Testis (tissue), 3 donors: ENCODE measurements around the gene MEG3. TPM values are rescaled to one million over a fixed set of nuclear protein-coding genes. Genes with fewer than 3 reads are reported as not detected.
A peak's percentile ranks its signal among the peaks of the same experiment; 100 is the strongest.

Experiments used
- DNase-seq: peaks from one replicate; pipeline ENCODE4 v3.0.0-alpha.2; 2019
- H3K27ac ChIP-seq, 2 donors: fragments of 200-600 bp; sonication (generic); one replicate each; pipeline ENCODE4 v1.5.1; 2019
- H3K27me3 ChIP-seq: fragments of 200-600 bp; sonication (generic); one replicate; pipeline ENCODE4 v1.5.1; 2019
- H3K36me3 ChIP-seq: fragments of 200-600 bp; sonication (generic); one replicate; pipeline ENCODE4 v1.5.1; 2017; ENCODE audit warnings: low read depth; ENCODE audit errors: missing control alignments
- H3K4me1 ChIP-seq: fragments of 200-600 bp; sonication (generic); one replicate; pipeline ENCODE4 v1.5.1; 2019
- H3K4me3 ChIP-seq, 2 donors: fragments of 200-600 bp; sonication (generic); one replicate each; pipeline ENCODE4 v1.5.1; 2017 to 2019
- H3K9me3 ChIP-seq: fragments of 200-600 bp; sonication (generic); one replicate; pipeline ENCODE4 v1.5.1; 2017
- CTCF ChIP-seq, 3 experiments: fragments of 450-650 bp in 2 of 3; fragments of 200-600 bp in 1 of 3; sonication (generic) in 1 of 3; IDR thresholded peaks; one replicate each; pipeline ENCODE4 v1.5.1; 2016 to 2019; ENCODE audit warnings: antibody characterized with exemption in 3 of 3, mild to moderate bottlenecking in 2 of 3, moderate library complexity in 1 of 3
- POLR2A ChIP-seq: fragments of 450-650 bp; IDR thresholded peaks from one replicate; pipeline ENCODE4 v1.6.1; 2017; ENCODE audit warnings: antibody characterized with exemption, mild to moderate bottlenecking, moderate library complexity
- WGBS, 2 donors: methylation state at CpG; one replicate each; pipeline ENCODE4 v1.1.5; 2018; 5-methylcytosine and 5-hydroxymethylcytosine counted together
- intact Hi-C: fragments of 100-400 bp; cut with DNase I; formaldehyde crosslinking; loops from one replicate; pipeline ENCODE4 v1.15.1; 2023; ENCODE audit warnings: low total_unique reads
- polyA plus RNA-seq: library from polyadenylated mRNA; stranded (reverse); fragments of 350-450 nt; fragmentation: Illumina TruSeq; extraction: RNeasy Lipid Tissue Mini Kit (QIAGEN cat#74804); gene quantifications from one replicate; pipeline ENCODE4 v1.2.3, GENCODE V29; 2014; ENCODE audit warnings: low read depth, low replicate concordance; ENCODE audit not compliant: insufficient read depth
- total RNA-seq, 2 donors: library from RNA; depleted of rRNA; stranded (reverse); fragments of >200 nt; gene quantifications; one replicate each; pipeline ENCODE4 v1.2.3, GENCODE V29; 2016

The MEG3 gene
- total and polyA plus RNA-seq, 3 donors from 2014 or later, result 107 to 324 (median 228) TPM

- DNase-seq, result no peak
- 100% methylated on average over 1 of the region's 1 CpG for WGBS, 2 donors
- peaks cover 4% of the 10 kb centered on the region for H3K4me1 ChIP-seq
- no peak for TF ChIP-seq POLR2A
- no peak for TF ChIP-seq CTCF (IDR thresholded peaks at IDR 0.05)
- intact Hi-C loops, result no loop called here
- H3K27me3 ChIP-seq, result no peaks in the 10 kb centered on the region
- no peaks in the 10 kb centered on the region for H3K9me3 ChIP-seq
- H3K27ac ChIP-seq, result no peak overlapping the region
- H3K36me3 ChIP-seq, result no peaks in the 10 kb centered on the region
- no peak overlapping the region for H3K4me3 ChIP-seq
Observed at GRCh38 chr14:100819453-100819828, 6.5 kb upstream of the MEG3 start.

GRCh38 chr14:100819829-100820475 is 6.0 kb upstream of the MEG3 start:
- Histone ChIP-seq H3K36me3 (no peaks in the 10 kb centered on the region), H3K27me3 (no peaks in the 10 kb centered on the region), H3K4me3 (no peak overlapping the region), H3K4me1 (peaks cover 4% of the 10 kb centered on the region), H3K9me3 (no peaks in the 10 kb centered on the region), H3K27ac (no peak overlapping the region)
- WGBS, 2 donors, result 90 to 94% methylated on average over 15 to 22 of the region's 22 CpGs
- intact Hi-C loops, result loop anchor here (10.0 kb wide), 1 partner anchor 155 kb away; no protein-coding TSS in a partner anchor
- TF ChIP-seq CTCF (IDR thresholded peaks at IDR 0.05) (no peak), POLR2A (no peak)
- DNase-seq, result no peak

- Histone ChIP-seq H3K9me3 (no peaks in the 10 kb centered on the region), H3K27me3 (no peaks in the 10 kb centered on the region), H3K27ac (no peak overlapping the region), H3K4me1 (peaks cover 4% of the 10 kb centered on the region), H3K4me3 (no peak overlapping the region), H3K36me3 (no peaks in the 10 kb centered on the region)
- DNase-seq, result no peak
- intact Hi-C loops, result loop anchor here (10.0 kb wide), 1 partner anchor 156 kb away; no protein-coding TSS in a partner anchor
- WGBS, 2 donors, result 75 to 76% methylated on average over 4 of the region's 4 CpGs
- no peak for TF ChIP-seq CTCF (IDR thresholded peaks at IDR 0.05)
Observed at GRCh38 chr14:100820957-100821356, 5.0 kb upstream of the MEG3 start.

GRCh38 chr14:100822013-100822412 is 3.9 kb upstream of the MEG3 start:
- H3K27me3 ChIP-seq, result no peaks in the 10 kb centered on the region
- no peaks in the 10 kb centered on the region for H3K36me3 ChIP-seq
- no peak overlapping the region for H3K27ac ChIP-seq
- intact Hi-C loops, result loop anchor here (10.0 kb wide), 1 partner anchor 157 kb away; no protein-coding TSS in a partner anchor
- peaks cover 4% of the 10 kb centered on the region for H3K4me1 ChIP-seq
- no peaks in the 10 kb centered on the region for H3K9me3 ChIP-seq
- H3K4me3 ChIP-seq, result no peak overlapping the region
- TF ChIP-seq CTCF (IDR thresholded peaks at IDR 0.05), result no peak
- no peak for TF ChIP-seq POLR2A
- WGBS, 2 donors, result 65 to 71% methylated on average over 7 of the region's 7 CpGs
- DNase-seq, result peak; percentile 72
